Gastroesophageal sphincter (tissue), 4 donors: ENCODE data around the gene VASN. TPM values are rescaled to one million over a fixed set of nuclear protein-coding genes. Genes with fewer than 3 reads are reported as not detected.

ENCODE experiments used
- ATAC-seq: fragments of 150-250 bp; one replicate; pipeline ENCODE4 v1.9.1; 2016; ENCODE audit warnings: mild to moderate bottlenecking, moderate library complexity
- H3K27ac ChIP-seq, 4 donors: fragments of 200-600 bp; sonication (generic) in 3 of 4; 1 replicate in 3 of 4; 2 replicates in 1 of 4; pipeline ENCODE4 v1.5.1; 2016 to 2019
- H3K27me3 ChIP-seq: fragments of 200-600 bp; sonication (generic); one replicate; pipeline ENCODE4 v1.5.1; 2019
- H3K36me3 ChIP-seq, 2 donors: fragments of 200-600 bp; sonication (generic); one replicate each; pipeline ENCODE4 v1.5.1; 2019; ENCODE audit warnings: control low read depth in 1 of 2
- H3K4me1 ChIP-seq, 3 donors: fragments of 200-600 bp; sonication (generic); 1 replicate in 2 of 3; 2 replicates in 1 of 3; pipeline ENCODE4 v1.5.1; 2016 to 2019; ENCODE audit warnings: control low read depth in 2 of 3
- H3K4me3 ChIP-seq, 2 donors: fragments of 200-600 bp; sonication (generic); one replicate each; pipeline ENCODE4 v1.5.1; 2019; ENCODE audit warnings: mild to moderate bottlenecking in 1 of 2, moderate library complexity in 1 of 2
- H3K9me3 ChIP-seq, 3 donors: fragments of 200-600 bp; sonication (generic); one replicate each; pipeline ENCODE4 v1.5.1; 2017 to 2019; ENCODE audit warnings: control low read depth in 2 of 3
- CTCF ChIP-seq, 4 experiments: fragments of 200-600 bp in 2 of 4; fragments of 450-650 bp in 2 of 4; sonication (generic) in 1 of 4; IDR thresholded peaks; one replicate each; pipeline ENCODE4 v1.5.1; 2017 to 2019; ENCODE audit warnings: antibody characterized with exemption in 4 of 4, mild to moderate bottlenecking in 2 of 4, moderate library complexity in 2 of 4
- EP300 ChIP-seq: sonication (generic); formaldehyde crosslinking; IDR thresholded peaks from one replicate; pipeline ENCODE4 v1.6.1; 2017; ENCODE audit warnings: antibody characterized with exemption, mild to moderate bottlenecking
- POLR2A ChIP-seq, 2 donors: fragments of 450-650 bp; IDR thresholded peaks; one replicate each; pipeline ENCODE4 v1.6.1; 2017; ENCODE audit warnings: antibody characterized with exemption in 2 of 2, mild to moderate bottlenecking in 2 of 2, moderate library complexity in 1 of 2
- POLR2AphosphoS5 ChIP-seq: sonication (generic); formaldehyde crosslinking; IDR thresholded peaks from one replicate; pipeline ENCODE4 v1.6.1; 2017; ENCODE audit warnings: antibody characterized with exemption
- WGBS, 2 donors: methylation state at CpG; one replicate each; pipeline ENCODE4 v1.1.5; 2018; ENCODE audit warnings: low coverage in 1 of 2; 5-methylcytosine and 5-hydroxymethylcytosine counted together
- total RNA-seq, 4 donors: library from RNA; depleted of rRNA; stranded (reverse); fragments of >200 nt; gene quantifications; one replicate each; pipeline ENCODE4 v1.1.0, GENCODE V29; 2016

The VASN gene
- total RNA-seq, 4 donors from 2014 or later, result 6.8 to 35.8 (median 19.9) TPM

- Histone ChIP-seq H3K27me3 (no peaks in the 10 kb centered on the region), H3K4me1 (peaks cover 3 to 88% (median 57%) of the 10 kb centered on the region in 3 donors), H3K4me3 (no peak overlapping the region), H3K9me3 (no peaks in the 10 kb centered on the region), H3K27ac (peak overlapping the region in 3 of 4 donors; percentile 88 to 91 (median 89)), H3K36me3 (peaks cover 0 to 25% of the 10 kb centered on the region in 2 donors)
- 40 to 83% methylated on average over 1 of the region's 12 CpGs for WGBS, 2 donors
- no peak for TF ChIP-seq CTCF (IDR thresholded peaks at IDR 0.05)
- TF ChIP-seq EP300, result no peak
- TF ChIP-seq POLR2AphosphoS5, result no peak
- no peak for TF ChIP-seq POLR2A (IDR thresholded peaks at IDR 0.05)
- no peak for ATAC-seq
Measured at GRCh38 chr16:4377573-4378154, 6.0 kb downstream of the VASN start.

GRCh38 chr16:4378161-4378666 is 6.6 kb downstream of the VASN start:
- peak overlapping the region in 3 of 4 donors; percentile 88 to 91 (median 89) for H3K27ac ChIP-seq
- no peaks in the 10 kb centered on the region for H3K9me3 ChIP-seq
- no peak overlapping the region for H3K4me3 ChIP-seq
- H3K27me3 ChIP-seq, result no peaks in the 10 kb centered on the region
- peak; percentile 10 for ATAC-seq
- TF ChIP-seq CTCF (IDR thresholded peaks at IDR 0.05) (no peak), POLR2AphosphoS5 (peak; percentile 33), EP300 (no peak), POLR2A (IDR thresholded peaks at IDR 0.05) (no peak)
- peaks cover 0 to 30% of the 10 kb centered on the region in 2 donors for H3K36me3 ChIP-seq
- H3K4me1 ChIP-seq, result peaks cover 3 to 83% (median 52%) of the 10 kb centered on the region in 3 donors
- 76% methylated on average over 4 of the region's 15 CpGs; no CpG with 5 or more reads in 1 of the 2 donors for WGBS, 2 donors

GRCh38 chr16:4378999-4379690 is 7.5 kb downstream of the VASN start:
- Histone ChIP-seq H3K27ac (peak overlapping the region in 3 of 4 donors; percentile 88 to 91 (median 89)), H3K4me3 (no peak overlapping the region), H3K36me3 (peaks cover 0 to 40% of the 10 kb centered on the region in 2 donors), H3K27me3 (no peaks in the 10 kb centered on the region), H3K4me1 (peaks cover 3 to 78% (median 47%) of the 10 kb centered on the region in 3 donors), H3K9me3 (no peaks in the 10 kb centered on the region)
- no peak for TF ChIP-seq CTCF (IDR thresholded peaks at IDR 0.05)
- no peak for TF ChIP-seq EP300
- no peak for TF ChIP-seq POLR2A (IDR thresholded peaks at IDR 0.05)
- no peak for TF ChIP-seq POLR2AphosphoS5
- WGBS, 2 donors, result 97 to 100% methylated on average over 4 to 6 of the region's 21 CpGs
- no peak for ATAC-seq

GRCh38 chr16:4380119-4381063 is 8.7 kb downstream of the VASN start:
- H3K9me3 ChIP-seq, result no peaks in the 10 kb centered on the region
- TF ChIP-seq POLR2A (IDR thresholded peaks at IDR 0.05), result no peak
- no peak for TF ChIP-seq EP300
- no peak for TF ChIP-seq CTCF (IDR thresholded peaks at IDR 0.05)
- no peak for TF ChIP-seq POLR2AphosphoS5
- peaks cover 3 to 78% (median 34%) of the 10 kb centered on the region in 3 donors for H3K4me1 ChIP-seq
- 40% methylated on average over 2 of the region's 26 CpGs; no CpG with 5 or more reads in 1 of the 2 donors for WGBS, 2 donors
- peaks cover 0 to 52% of the 10 kb centered on the region in 2 donors for H3K36me3 ChIP-seq
- no peaks in the 10 kb centered on the region for H3K27me3 ChIP-seq
- H3K4me3 ChIP-seq, result no peak overlapping the region
- peak overlapping the region in 2 of 4 donors; percentile 41 to 52 for H3K27ac ChIP-seq
- ATAC-seq, result no peak
